GM19395 (cell line): ENCODE measurements around the gene PSAT1.
A peak's percentile ranks its signal among the peaks of the same experiment; 100 is the strongest.

Experiments used
- ATAC-seq: cut with Tn5 transposase; IDR thresholded peaks from one replicate; pipeline ENCODE4 v1.9.1; 2021; ENCODE audit warnings: mild to moderate bottlenecking, moderate library complexity; ENCODE audit not compliant: unreplicated experiment

PSAT1 gene

DNA sequence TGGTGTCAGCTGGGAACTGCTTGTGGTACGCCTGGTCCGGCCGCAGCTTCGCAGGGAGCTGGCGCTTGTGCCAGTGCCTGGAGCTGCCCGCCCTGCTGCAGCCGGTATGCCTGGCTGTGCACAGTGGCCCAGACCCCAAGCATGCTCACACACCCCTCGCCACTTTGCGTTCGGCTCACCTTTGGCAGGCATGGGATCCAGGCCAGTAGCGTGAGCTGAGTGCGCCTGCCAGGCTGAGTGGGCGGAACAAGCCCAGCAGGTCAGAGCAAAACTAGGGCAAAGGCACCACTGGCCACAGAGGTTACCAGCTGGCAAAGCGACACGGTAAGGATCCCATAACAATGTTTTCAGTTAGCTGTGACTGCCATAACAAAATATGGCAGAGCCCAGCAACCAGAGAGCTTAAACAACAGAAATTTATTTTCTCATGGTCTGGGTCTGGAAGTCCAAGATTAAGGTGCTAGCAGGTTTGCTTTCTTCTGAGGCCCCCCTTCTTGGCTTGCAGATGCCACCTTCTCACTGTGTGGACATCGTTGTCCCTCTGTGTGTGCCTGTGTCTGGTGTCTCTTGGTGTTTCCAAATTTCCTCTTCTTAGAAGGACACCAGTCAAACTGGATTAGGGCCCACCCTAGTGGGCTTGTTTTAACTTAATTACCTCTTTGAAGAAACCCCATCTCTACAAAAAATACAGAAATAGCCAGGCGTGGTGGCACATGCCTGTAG lies 61.6 kb downstream of the PSAT1 start:
- ATAC-seq, result no peak

DNA sequence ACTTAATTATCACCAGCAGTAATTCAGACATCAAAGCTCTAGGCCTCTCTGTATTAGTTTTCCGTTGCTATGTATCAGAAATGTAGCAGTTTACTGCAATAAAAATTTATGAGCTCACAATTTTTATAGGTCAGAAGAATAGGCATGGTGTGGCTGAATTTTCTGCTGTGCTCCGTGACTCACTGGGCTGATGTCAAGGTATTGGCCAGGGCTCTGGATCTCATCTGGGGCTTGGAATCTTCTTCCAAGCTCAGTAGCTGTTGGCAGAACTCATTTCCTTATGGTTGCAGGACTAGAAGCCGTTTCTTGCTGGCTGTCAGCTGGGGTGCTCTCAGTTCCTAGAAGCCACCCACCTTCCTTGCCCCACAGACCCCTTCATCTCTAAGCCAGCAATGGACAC lies 66.3 kb downstream of the PSAT1 start:
- ATAC-seq, result no peak

DNA sequence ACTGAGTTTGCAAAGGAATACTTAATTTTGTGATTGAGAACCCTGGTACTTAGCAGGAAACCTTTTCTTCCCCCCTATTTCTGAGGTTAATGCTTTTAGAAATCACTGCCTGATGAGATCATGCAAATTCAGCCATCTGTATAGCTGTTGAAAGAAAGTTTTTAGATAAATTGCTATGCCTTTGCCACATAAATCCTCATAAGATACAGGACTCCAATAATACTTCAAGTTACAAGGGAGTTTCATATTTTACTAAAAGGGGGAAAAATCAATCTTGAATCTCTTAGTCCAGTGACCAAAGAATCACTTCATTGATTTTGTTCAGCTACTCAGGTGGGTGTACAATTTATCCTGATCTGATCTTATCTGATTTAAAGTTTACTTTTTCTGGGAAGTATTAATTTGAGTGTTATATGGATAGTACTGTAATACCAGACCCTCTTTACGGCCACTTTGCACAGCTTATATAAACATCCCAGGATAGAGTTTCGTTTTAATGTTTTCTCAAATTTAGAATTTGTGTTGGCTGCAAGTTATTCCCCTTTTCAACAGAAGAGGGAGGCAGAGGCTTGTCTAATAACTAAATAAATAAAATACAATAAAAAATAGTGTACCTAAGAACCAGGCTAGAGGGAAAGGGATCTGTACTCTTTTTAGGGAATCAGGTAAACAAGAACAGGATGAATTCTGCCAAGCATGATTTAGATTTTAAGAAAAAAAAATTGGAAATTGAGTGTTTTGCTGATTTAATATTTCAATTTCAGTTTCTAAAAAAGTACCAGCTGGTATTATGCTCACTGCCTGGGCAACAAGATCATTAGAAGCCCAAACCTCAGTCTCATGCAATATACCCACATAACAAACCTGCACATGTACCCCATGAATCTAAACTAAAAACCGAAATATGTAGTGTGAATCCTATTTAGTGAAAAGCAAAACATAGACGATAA lies 69.1 kb downstream of the PSAT1 start:
- no peak for ATAC-seq

DNA sequence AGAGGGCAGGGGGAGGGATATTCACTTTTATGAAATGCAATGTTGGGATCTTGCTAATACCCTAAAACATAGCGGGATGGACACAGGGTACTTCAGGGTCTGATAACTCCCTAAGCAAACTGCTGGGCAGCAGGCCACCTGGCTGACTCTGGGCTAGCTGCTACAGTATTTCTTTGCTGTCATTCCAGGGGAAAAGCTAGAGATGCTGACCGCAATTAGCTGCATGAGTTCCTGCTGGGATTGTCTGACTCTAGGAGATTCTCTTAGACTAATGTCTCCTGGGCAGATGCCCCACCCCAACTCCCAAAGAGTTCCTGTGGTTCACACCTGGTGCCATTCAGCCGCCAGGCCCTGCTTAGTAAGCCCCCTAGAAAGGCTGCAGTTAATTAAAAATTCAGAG lies 69.9 kb downstream of the PSAT1 start:
- ATAC-seq, result no peak

DNA sequence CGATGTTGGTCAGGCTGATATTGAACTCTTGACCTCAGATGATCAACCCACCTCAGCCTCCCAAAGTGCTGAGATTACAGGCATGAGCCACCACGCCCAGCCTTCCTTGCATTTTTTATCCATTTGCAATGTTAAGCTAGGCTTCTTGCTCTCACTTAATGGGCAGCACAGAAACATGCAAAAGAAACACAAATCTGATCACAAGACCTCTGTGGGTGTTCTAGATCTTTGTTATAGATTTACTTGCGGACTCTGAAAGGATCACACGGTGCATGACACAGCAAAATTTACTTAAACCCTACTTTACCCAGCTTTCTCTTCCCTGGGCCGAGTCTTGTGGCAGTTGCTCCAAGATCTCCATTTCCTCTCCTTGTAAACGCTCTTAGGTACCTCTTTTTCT lies 71.3 kb downstream of the PSAT1 start:
- ATAC-seq, result no peak

DNA sequence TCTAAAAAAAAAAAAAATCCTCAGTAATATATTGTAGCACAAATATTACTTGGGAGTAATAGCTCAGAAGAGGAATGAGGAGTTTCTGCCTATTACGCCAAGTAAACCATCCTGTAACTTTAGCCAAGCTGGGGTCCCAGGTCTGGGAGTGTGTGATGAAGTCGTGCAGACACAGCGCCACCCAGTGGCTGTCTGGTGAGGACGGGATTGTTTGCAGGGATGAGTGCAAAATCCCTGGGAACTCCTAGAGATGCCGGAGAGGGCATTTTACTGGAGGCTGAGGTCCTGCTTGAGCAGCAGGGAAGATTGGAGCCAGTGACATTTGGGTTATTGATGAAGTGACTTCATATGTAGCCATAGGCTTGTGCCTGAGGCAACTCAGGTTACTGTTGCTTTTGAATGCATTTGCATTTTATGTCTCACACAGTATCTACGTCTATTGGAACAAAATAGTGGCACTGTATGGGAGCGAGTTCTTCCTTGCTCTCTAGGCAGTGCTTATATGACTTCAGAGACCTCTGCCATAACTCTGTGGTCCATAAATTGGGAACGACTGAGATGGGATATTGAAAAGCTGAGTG lies 72.8 kb downstream of the PSAT1 start:
- peak; percentile 79 for ATAC-seq

DNA sequence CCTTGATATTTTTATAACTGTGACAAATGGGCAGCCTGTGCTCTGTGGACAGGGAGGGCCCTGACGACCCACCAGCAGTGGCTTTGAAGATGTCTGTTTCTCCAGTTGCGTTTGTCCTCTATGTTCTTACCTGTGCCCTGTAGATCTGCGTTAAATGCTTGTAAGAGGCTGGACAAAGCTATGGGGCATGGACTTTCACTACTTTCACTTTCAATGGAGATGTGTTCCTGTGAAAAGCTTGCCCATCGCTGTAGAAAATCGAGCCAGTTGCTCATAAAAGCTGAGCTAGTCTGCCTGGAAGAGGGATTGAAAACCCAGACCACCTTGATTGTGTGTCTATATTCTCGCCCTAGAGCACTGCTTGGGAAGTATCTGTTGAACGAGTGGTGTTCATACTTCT lies 74.1 kb downstream of the PSAT1 start:
- no peak for ATAC-seq

DNA sequence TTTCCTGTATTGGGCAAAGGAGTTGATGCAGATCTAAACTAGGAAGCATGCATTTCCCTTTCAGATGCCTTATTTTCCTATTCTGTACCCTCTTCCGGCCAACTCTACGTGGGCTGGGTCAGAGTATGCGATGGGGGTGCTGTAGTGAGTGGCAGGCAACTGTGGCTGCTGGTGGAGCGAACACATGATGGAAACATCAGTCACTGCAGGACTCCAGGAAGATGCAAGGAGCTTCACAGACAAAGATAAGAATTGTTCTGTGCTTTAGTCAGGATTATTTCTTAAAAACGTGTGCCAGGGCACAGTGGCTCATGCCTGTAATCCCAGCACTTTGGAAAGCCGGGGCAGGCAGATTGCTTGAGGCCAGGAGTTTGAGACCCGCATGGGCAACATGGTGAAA lies 75.1 kb downstream of the PSAT1 start:
- ATAC-seq, result no peak
